ENCODE data around the gene DYNLT1. TPM values are rescaled to one million over a fixed set of nuclear protein-coding genes. Genes with fewer than 3 reads are reported as not detected.

Gene DYNLT1
- total and polyA plus RNA-seq, 2 donors from 2014 or later: 145 to 406 TPM

- H3K9ac ChIP-seq (ENCODE audit: low read length in 3 of 3): no peak overlapping the region
- DNase-seq: peak in 1 of 5 donors; percentile 59
- peaks cover 0 to 21% (median 7%) of the 10 kb centered on the region in 3 donors for H3K4me1 ChIP-seq (ENCODE audit: control insufficient read depth in 2 of 3, insufficient read depth in 2 of 3, low read depth in 1 of 3, low read length in 3 of 3)
- TF ChIP-seq CTCF (IDR thresholded peaks at IDR 0.05; ENCODE audit: borderline replicate concordance, extremely low read depth, insufficient read depth): no peak
- no peaks in the 10 kb centered on the region for H3K27me3 ChIP-seq (ENCODE audit: control insufficient read depth, insufficient read depth, low read length)
- FAIRE-seq: no peak
- H3K9me3 ChIP-seq (ENCODE audit: control insufficient read depth in 2 of 3, insufficient read depth in 1 of 3, low read length in 3 of 3): no peaks in the 10 kb centered on the region
- intact Hi-C loops (cut with DNase I): no loop called here
- peaks cover 6 to 7% (median 7%) of the 10 kb centered on the region in 3 donors for H3K36me3 ChIP-seq (ENCODE audit: control insufficient read depth in 2 of 3, insufficient read depth in 3 of 3, low read length in 3 of 3)
- no peak overlapping the region for H3K27ac ChIP-seq (ENCODE audit: low read depth in 2 of 2, low read length in 2 of 2)
- H3K4me3 ChIP-seq (ENCODE audit: low read length in 3 of 3): no peak overlapping the region
Observed at GRCh38 chr6:158628542-158628941, 16.0 kb downstream of the DYNLT1 start.

- intact Hi-C loops (cut with DNase I): no loop called here
- Histone ChIP-seq H3K9ac (ENCODE audit: low read length in 3 of 3) (no peak overlapping the region), H3K4me3 (ENCODE audit: low read length in 3 of 3) (no peak overlapping the region), H3K27ac (ENCODE audit: low read depth in 2 of 2, low read length in 2 of 2) (no peak overlapping the region), H3K36me3 (ENCODE audit: control insufficient read depth in 2 of 3, insufficient read depth in 3 of 3, low read length in 3 of 3) (peaks cover under 1 to 7% (median 6%) of the 10 kb centered on the region in 3 donors), H3K27me3 (ENCODE audit: control insufficient read depth, insufficient read depth, low read length) (no peaks in the 10 kb centered on the region), H3K9me3 (ENCODE audit: control insufficient read depth in 2 of 3, insufficient read depth in 1 of 3, low read length in 3 of 3) (no peaks in the 10 kb centered on the region), H3K4me1 (ENCODE audit: control insufficient read depth in 2 of 3, insufficient read depth in 2 of 3, low read depth in 1 of 3, low read length in 3 of 3) (peaks cover 0 to 21% (median 7%) of the 10 kb centered on the region in 3 donors)
- no peak for TF ChIP-seq CTCF (IDR thresholded peaks at IDR 0.05; ENCODE audit: borderline replicate concordance, extremely low read depth, insufficient read depth)
- FAIRE-seq (no peak), DNase-seq (no peak)
Observed at GRCh38 chr6:158627940-158628211, 16.7 kb downstream of the DYNLT1 start.

- Histone ChIP-seq H3K9me3 (ENCODE audit: control insufficient read depth in 2 of 3, insufficient read depth in 1 of 3, low read length in 3 of 3) (no peaks in the 10 kb centered on the region), H3K27ac (ENCODE audit: low read depth in 2 of 2, low read length in 2 of 2) (peak overlapping the region in 1 of 2 donors; percentile 59), H3K27me3 (ENCODE audit: control insufficient read depth, insufficient read depth, low read length) (no peaks in the 10 kb centered on the region), H3K4me1 (ENCODE audit: control insufficient read depth in 2 of 3, insufficient read depth in 2 of 3, low read depth in 1 of 3, low read length in 3 of 3) (peaks cover 0 to 21% (median 6%) of the 10 kb centered on the region in 3 donors), H3K9ac (ENCODE audit: low read length in 3 of 3) (no peak overlapping the region), H3K4me3 (ENCODE audit: low read length in 3 of 3) (no peak overlapping the region), H3K36me3 (ENCODE audit: control insufficient read depth in 2 of 3, insufficient read depth in 3 of 3, low read length in 3 of 3) (peaks cover 0 to 7% (median 6%) of the 10 kb centered on the region in 3 donors)
- intact Hi-C loops (cut with DNase I): no loop called here
- DNase-seq (peak in 2 of 5 donors; percentile 34 to 46), FAIRE-seq (no peak)
- TF ChIP-seq CTCF (IDR thresholded peaks at IDR 0.05; ENCODE audit: borderline replicate concordance, extremely low read depth, insufficient read depth): no peak
Observed at GRCh38 chr6:158627168-158627939, 17.2 kb downstream of the DYNLT1 start.
